HEK293 (cell line): ENCODE data around the gene LIMK2.
A peak's percentile ranks its signal among the peaks of the same experiment; 100 is the strongest.

Source experiments
- CTCF ChIA-PET: fragments of 350-600 bp; formaldehyde crosslinking; extraction: SDS; loops from one replicate; lab custom pipeline; 2021; ENCODE audit warnings: antibody characterized with exemption; lab: Yijun Ruan, JAX
- POLR2A ChIA-PET: fragments of 300-600 bp; formaldehyde crosslinking; extraction: SDS; loops from one replicate; lab custom pipeline; 2020; ENCODE audit warnings: antibody characterized with exemption, inconsistent platforms; lab: Yijun Ruan, JAX
- H3K27ac ChIP-seq: fragments of 200-500 bp; sonication (Bioruptor generic); 2 replicates; pipeline ENCODE4 v1.5.1; 2014; ENCODE audit warnings: low read depth, low read length, control low read depth, inconsistent platforms; ENCODE audit errors: extremely low read depth
- H3K36me3 ChIP-seq, 2 experiments: fragments of 200-500 bp in 1 of 2; sonication (Bioruptor generic) in 1 of 2; 1 replicate in 1 of 2; 2 replicates in 1 of 2; pipeline ENCODE4 v1.5.1; 2014 to 2017; ENCODE audit warnings: inconsistent platforms in 2 of 2, low read length in 2 of 2; ENCODE audit not compliant: control insufficient read depth in 2 of 2, insufficient read depth in 1 of 2
- H3K4me1 ChIP-seq: fragments of 200-500 bp; sonication (Bioruptor generic); 2 replicates; pipeline ENCODE4 v1.5.1; 2014; ENCODE audit warnings: mild to moderate bottlenecking, low read length, inconsistent platforms; ENCODE audit not compliant: control insufficient read depth, insufficient read depth
- H3K4me3 ChIP-seq: 2 replicates; pipeline ENCODE4 v1.5.1; 2011; ENCODE audit warnings: low read depth, mild to moderate bottlenecking, control low read depth, low read length, moderate library complexity
- H3K9me3 ChIP-seq: fragments of 200-500 bp; sonication (Bioruptor generic); 2 replicates; pipeline ENCODE4 v1.5.1; 2014; ENCODE audit warnings: low read depth, low read length, inconsistent platforms; ENCODE audit not compliant: control insufficient read depth, insufficient read depth
- HIC1 ChIP-seq: fragments of 450-650 bp; formaldehyde crosslinking; IDR thresholded peaks from 2 replicates; pipeline ENCODE4 v1.5.1; 2016; ENCODE audit warnings: missing biosample characterization, missing genetic modification characterization
- KLF10 ChIP-seq: fragments of 450-650 bp; IDR thresholded peaks from 2 replicates; pipeline ENCODE4 v1.5.1; 2018; ENCODE audit warnings: missing biosample characterization, mild to moderate bottlenecking, missing genetic modification characterization
- KLF9 ChIP-seq: fragments of 450-650 bp; formaldehyde crosslinking; IDR thresholded peaks from 2 replicates; pipeline ENCODE4 v1.5.1; 2016; ENCODE audit warnings: missing biosample characterization, missing genetic modification characterization, low read depth
- PRDM2 ChIP-seq: fragments of 450-650 bp; formaldehyde crosslinking; IDR thresholded peaks from 2 replicates; pipeline ENCODE4 v1.5.1; 2016; ENCODE audit warnings: missing biosample characterization, missing genetic modification characterization, borderline replicate concordance
- RBAK ChIP-seq: fragments of 450-650 bp; formaldehyde crosslinking; IDR thresholded peaks from 2 replicates; pipeline ENCODE4 v1.5.1; 2016; ENCODE audit warnings: missing biosample characterization, missing genetic modification characterization
- ZBTB20 ChIP-seq: fragments of 450-650 bp; formaldehyde crosslinking; IDR thresholded peaks from 2 replicates; pipeline ENCODE4 v1.5.1; 2016; ENCODE audit warnings: missing biosample characterization, missing genetic modification characterization
- ZIC2 ChIP-seq: fragments of 450-650 bp; formaldehyde crosslinking; IDR thresholded peaks from 2 replicates; pipeline ENCODE4 v1.5.1; 2016; ENCODE audit warnings: missing biosample characterization, missing genetic modification characterization
- ZNF138 ChIP-seq: fragments of 450-650 bp; formaldehyde crosslinking; IDR thresholded peaks from 2 replicates; pipeline ENCODE4 v1.5.1; 2016; ENCODE audit warnings: missing biosample characterization, missing genetic modification characterization, borderline replicate concordance
- ZNF175 ChIP-seq: fragments of 450-650 bp; formaldehyde crosslinking; IDR thresholded peaks from 2 replicates; pipeline ENCODE4 v1.5.1; 2016; ENCODE audit warnings: missing biosample characterization, missing genetic modification characterization
- ZNF239 ChIP-seq: fragments of 450-650 bp; formaldehyde crosslinking; IDR thresholded peaks from 2 replicates; pipeline ENCODE4 v1.5.1; 2016; ENCODE audit warnings: missing biosample characterization, missing genetic modification characterization
- ZNF24 ChIP-seq: fragments of 450-650 bp; formaldehyde crosslinking; IDR thresholded peaks from 2 replicates; pipeline ENCODE4 v1.5.1; 2016; ENCODE audit warnings: missing biosample characterization, missing genetic modification characterization
- ZNF311 ChIP-seq: fragments of 450-650 bp; formaldehyde crosslinking; IDR thresholded peaks from 2 replicates; pipeline ENCODE4 v1.5.1; 2017; ENCODE audit warnings: missing biosample characterization, missing genetic modification characterization, borderline replicate concordance
- ZNF37A ChIP-seq: fragments of 450-650 bp; IDR thresholded peaks from 2 replicates; pipeline ENCODE4 v1.5.1; 2018; ENCODE audit warnings: missing biosample characterization, missing genetic modification characterization
- ZNF433 ChIP-seq: fragments of 450-650 bp; formaldehyde crosslinking; IDR thresholded peaks from 2 replicates; pipeline ENCODE4 v1.5.1; 2016; ENCODE audit warnings: missing biosample characterization, missing genetic modification characterization, low read depth
- ZNF473 ChIP-seq: fragments of 450-650 bp; formaldehyde crosslinking; IDR thresholded peaks from 2 replicates; pipeline ENCODE4 v1.5.1; 2017; ENCODE audit warnings: missing biosample characterization, missing genetic modification characterization
- ZNF48 ChIP-seq: fragments of 450-650 bp; formaldehyde crosslinking; IDR thresholded peaks from 2 replicates; pipeline ENCODE4 v1.5.1; 2016; ENCODE audit warnings: missing biosample characterization, missing genetic modification characterization
- ZNF544 ChIP-seq: fragments of 450-650 bp; formaldehyde crosslinking; IDR thresholded peaks from 2 replicates; pipeline ENCODE4 v1.5.0; 2017; ENCODE audit warnings: missing biosample characterization, missing genetic modification characterization
- ZNF549 ChIP-seq: fragments of 450-650 bp; IDR thresholded peaks from 2 replicates; pipeline ENCODE4 v1.5.1; 2018; ENCODE audit warnings: missing biosample characterization, missing genetic modification characterization, mild to moderate bottlenecking, inconsistent platforms, moderate library complexity
- ZNF555 ChIP-seq: fragments of 450-650 bp; formaldehyde crosslinking; conservative IDR thresholded peaks from 2 replicates; pipeline ENCODE4 v1.5.1; 2017; ENCODE audit warnings: missing biosample characterization, mild to moderate bottlenecking, missing genetic modification characterization, inconsistent platforms
- ZNF792 ChIP-seq: fragments of 450-650 bp; formaldehyde crosslinking; IDR thresholded peaks from 2 replicates; pipeline ENCODE4 v1.5.1; 2016; ENCODE audit warnings: missing biosample characterization, missing genetic modification characterization

LIMK2 gene

GRCh38 chr22:31278151-31278621 is 66.1 kb downstream of the LIMK2 start:
- CTCF ChIA-PET = interaction anchor here (0.7 to 0.9 kb wide), 3 partner anchors 129 to 193 kb away, joined by 3 to 6 read pairs (median 4); partner anchors contain the start of gene SELENOM
- POLR2A ChIA-PET = no interaction called here
- TF ChIP-seq ZNF138 (tag by site-specific recombination) (no peak), ZNF473 (no peak), ZNF544 (tag by site-specific recombination) (no peak), ZIC2 (peak; percentile 99)
- H3K36me3 ChIP-seq = peaks cover 13 to 81% of the 10 kb centered on the region in 2 experiments
- no peaks in the 10 kb centered on the region for H3K9me3 ChIP-seq
- no peak overlapping the region for H3K27ac ChIP-seq
- no peak overlapping the region for H3K4me3 ChIP-seq
- no peaks in the 10 kb centered on the region for H3K4me1 ChIP-seq

- no peak overlapping the region for H3K27ac ChIP-seq
- H3K4me1 ChIP-seq = no peaks in the 10 kb centered on the region
- H3K36me3 ChIP-seq = peaks cover 13 to 75% of the 10 kb centered on the region in 2 experiments
- peak; percentile 21; the same call in 1 of the 2 replicates for TF ChIP-seq ZIC2
- TF ChIP-seq ZNF175 = no peak
- no peak for TF ChIP-seq KLF9 (tag by site-specific recombination)
- TF ChIP-seq ZNF48 = no peak
- TF ChIP-seq ZNF239 (tag by site-specific recombination) = no peak
- H3K9me3 ChIP-seq = no peaks in the 10 kb centered on the region
- no peak overlapping the region for H3K4me3 ChIP-seq
- ChIA-PET POLR2A (no interaction called here), CTCF (interaction anchor here (0.7 to 2.1 kb wide), 3 partner anchors 9 to 129 kb away, joined by 4 to 12 read pairs (median 6); partner anchors contain the start of gene PIK3IP1)
These were observed 66.7 kb downstream of the LIMK2 start for GRCh38 chr22:31278626-31279326.

GRCh38 chr22:31279327-31279669 is 67.2 kb downstream of the LIMK2 start:
- Histone ChIP-seq H3K9me3 (no peaks in the 10 kb centered on the region), H3K27ac (no peak overlapping the region), H3K4me1 (no peaks in the 10 kb centered on the region), H3K4me3 (no peak overlapping the region), H3K36me3 (peaks cover 13 to 69% of the 10 kb centered on the region in 2 experiments)
- TF ChIP-seq ZNF549 (no peak), ZNF311 (tag by site-specific recombination) (no peak), ZNF792 (tag by site-specific recombination) (no peak), ZNF433 (tag by site-specific recombination) (no peak), ZBTB20 (tag by site-specific recombination) (no peak), RBAK (tag by site-specific recombination) (no peak), KLF10 (tag by site-specific recombination) (no peak), ZNF24 (no peak), HIC1 (tag by site-specific recombination) (no peak), ZNF555 (tag by site-specific recombination) (no peak), ZNF37A (tag by site-specific recombination) (no peak), PRDM2 (tag by site-specific recombination) (no peak)
- CTCF ChIA-PET = interaction anchor here (1.3 to 2.1 kb wide), 2 partner anchors 9 to 13 kb away, joined by 4 to 12 read pairs; partner anchors contain the start of gene PIK3IP1
- POLR2A ChIA-PET = no interaction called here
